ENCODE measurements around the gene SLC7A6OS. TPM values are rescaled to one million over a fixed set of nuclear protein-coding genes. Genes with fewer than 3 reads are reported as not detected.
A peak's percentile ranks its signal among the peaks of the same experiment; 100 is the strongest.

Gene SLC7A6OS
- total RNA-seq, 4 donors from 2014 or later: 8.8 to 18.1 (median 10.1) TPM

DNA sequence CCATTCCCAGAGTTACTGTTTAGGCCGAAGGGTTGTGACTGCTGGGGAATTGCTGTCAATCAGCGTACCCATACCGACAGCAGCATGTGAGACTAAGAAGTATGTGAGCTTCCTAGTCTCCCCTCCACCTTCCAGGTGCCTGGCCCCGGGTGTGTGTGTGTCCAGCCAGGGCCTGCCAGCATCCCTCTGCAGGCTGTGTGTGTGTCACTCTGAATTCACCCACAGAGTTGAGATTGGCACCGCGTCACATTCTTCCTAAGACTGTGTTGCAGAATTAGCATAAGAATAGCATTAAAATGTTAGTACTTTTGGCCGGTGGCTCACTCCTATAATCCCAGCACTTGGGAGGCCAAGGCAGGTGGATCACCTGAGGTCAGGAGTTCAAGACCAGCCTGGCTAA is 31.9 kb upstream of the SLC7A6OS start:
- TF ChIP-seq POLR2AphosphoS5 (IDR thresholded peaks at IDR 0.05): no peak
- TF ChIP-seq, protein P1, sequence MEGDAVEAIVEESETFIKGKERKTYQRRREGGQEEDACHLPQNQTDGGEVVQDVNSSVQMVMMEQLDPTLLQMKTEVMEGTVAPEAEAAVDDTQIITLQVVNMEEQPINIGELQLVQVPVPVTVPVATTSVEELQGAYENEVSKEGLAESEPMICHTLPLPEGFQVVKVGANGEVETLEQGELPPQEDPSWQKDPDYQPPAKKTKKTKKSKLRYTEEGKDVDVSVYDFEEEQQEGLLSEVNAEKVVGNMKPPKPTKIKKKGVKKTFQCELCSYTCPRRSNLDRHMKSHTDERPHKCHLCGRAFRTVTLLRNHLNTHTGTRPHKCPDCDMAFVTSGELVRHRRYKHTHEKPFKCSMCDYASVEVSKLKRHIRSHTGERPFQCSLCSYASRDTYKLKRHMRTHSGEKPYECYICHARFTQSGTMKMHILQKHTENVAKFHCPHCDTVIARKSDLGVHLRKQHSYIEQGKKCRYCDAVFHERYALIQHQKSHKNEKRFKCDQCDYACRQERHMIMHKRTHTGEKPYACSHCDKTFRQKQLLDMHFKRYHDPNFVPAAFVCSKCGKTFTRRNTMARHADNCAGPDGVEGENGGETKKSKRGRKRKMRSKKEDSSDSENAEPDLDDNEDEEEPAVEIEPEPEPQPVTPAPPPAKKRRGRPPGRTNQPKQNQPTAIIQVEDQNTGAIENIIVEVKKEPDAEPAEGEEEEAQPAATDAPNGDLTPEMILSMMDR (IDR thresholded peaks at IDR 0.05): no peak
- no peak for TF ChIP-seq POLR2A (IDR thresholded peaks at IDR 0.05)
- no peak for TF ChIP-seq EP300 (IDR thresholded peaks at IDR 0.05)
- no peak overlapping the region for H3K27ac ChIP-seq
- no peaks in the 10 kb centered on the region for H3K9me3 ChIP-seq
- H3K4me1 ChIP-seq: peaks cover 6% of the 10 kb centered on the region
- 83% methylated on average over 7 of the region's 7 CpGs for WGBS
- no peak for DNase-seq (ENCODE audit: low spot score in 2 of 2)
- no peak overlapping the region for H3K4me3 ChIP-seq
- no peaks in the 10 kb centered on the region for H3K27me3 ChIP-seq
- H3K36me3 ChIP-seq: peaks cover 92% of the 10 kb centered on the region

DNA sequence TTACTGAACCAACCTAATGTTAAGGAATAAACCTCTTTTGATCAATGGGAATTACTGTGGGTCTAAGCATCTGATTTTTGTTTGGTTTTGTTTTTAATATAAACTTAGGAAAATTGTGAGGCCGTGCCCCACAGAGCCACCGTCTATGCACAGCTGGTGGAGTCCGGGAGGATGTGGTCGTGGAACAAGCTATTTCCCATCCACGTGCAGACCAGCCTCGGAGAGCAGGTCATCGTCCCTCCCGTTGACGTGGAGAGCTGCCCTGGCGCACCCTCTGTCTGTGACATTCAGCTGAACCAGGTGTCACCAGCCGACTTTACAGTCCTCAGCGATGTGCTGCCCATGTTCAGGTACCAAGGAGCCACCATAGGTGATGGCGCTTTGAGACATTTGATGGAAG is 28.5 kb upstream of the SLC7A6OS start:
- peaks cover 12% of the 10 kb centered on the region for H3K4me1 ChIP-seq
- 95% methylated on average over 13 of the region's 13 CpGs for WGBS
- no peak for DNase-seq (ENCODE audit: low spot score in 2 of 2)
- no peak for TF ChIP-seq POLR2A (IDR thresholded peaks at IDR 0.05)
- no peak for TF ChIP-seq POLR2AphosphoS5 (IDR thresholded peaks at IDR 0.05)
- TF ChIP-seq, protein P1 (IDR thresholded peaks at IDR 0.05): no peak
- TF ChIP-seq EP300 (IDR thresholded peaks at IDR 0.05): no peak
- no peaks in the 10 kb centered on the region for H3K27me3 ChIP-seq
- no peak overlapping the region for H3K4me3 ChIP-seq
- H3K9me3 ChIP-seq: no peaks in the 10 kb centered on the region
- peaks cover 72% of the 10 kb centered on the region for H3K36me3 ChIP-seq
- H3K27ac ChIP-seq: no peak overlapping the region

DNA sequence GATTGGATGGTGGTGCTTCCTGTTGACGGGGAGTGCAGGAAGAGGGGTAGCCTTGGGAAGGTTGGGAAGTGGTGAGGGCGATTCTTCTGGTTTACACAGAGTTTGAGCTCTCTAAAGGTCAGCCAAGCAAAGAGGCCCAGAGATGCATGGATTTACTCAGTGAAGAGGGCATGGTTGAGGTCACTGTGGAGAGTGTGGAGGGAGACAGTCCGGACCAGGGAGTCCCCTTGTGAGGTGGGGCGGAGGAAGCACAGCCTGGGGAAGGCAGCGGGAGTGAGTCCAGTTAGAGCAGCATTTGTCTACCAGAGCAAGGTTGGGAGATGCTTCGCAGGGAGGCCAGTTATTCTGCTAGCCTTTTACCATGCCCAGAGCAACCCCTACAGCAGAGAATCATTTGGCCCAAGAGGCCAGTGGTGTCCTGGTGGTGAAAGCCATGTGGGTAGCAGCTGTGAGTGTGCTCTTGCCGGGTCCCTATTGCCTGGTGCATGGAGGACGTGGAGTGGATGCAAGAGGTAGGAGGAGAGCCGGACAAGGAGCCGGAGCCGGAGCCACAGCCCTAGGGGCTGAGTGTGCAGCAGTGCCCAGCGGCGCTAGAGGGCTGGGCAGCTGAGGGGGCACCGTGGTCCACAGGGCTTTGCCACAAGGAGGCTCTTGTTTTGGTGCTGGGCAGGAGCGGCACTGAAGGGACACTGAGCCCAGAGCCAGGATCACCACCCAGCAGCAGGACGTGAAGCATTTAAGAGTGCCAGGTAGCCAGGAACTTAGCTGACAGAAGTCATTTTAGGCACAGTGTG is 27.8 kb upstream of the SLC7A6OS start:
- Histone ChIP-seq H3K27ac (no peak overlapping the region), H3K27me3 (no peaks in the 10 kb centered on the region), H3K4me3 (no peak overlapping the region), H3K36me3 (peaks cover 66% of the 10 kb centered on the region), H3K9me3 (no peaks in the 10 kb centered on the region), H3K4me1 (peaks cover 17% of the 10 kb centered on the region)
- WGBS: 90% methylated on average over 16 of the region's 16 CpGs
- TF ChIP-seq EP300 (IDR thresholded peaks at IDR 0.05) (no peak), POLR2AphosphoS5 (IDR thresholded peaks at IDR 0.05) (no peak), POLR2A (IDR thresholded peaks at IDR 0.05) (no peak)
- TF ChIP-seq, protein P1 (IDR thresholded peaks at IDR 0.05): no peak
- DNase-seq (ENCODE audit: low spot score in 2 of 2): no peak

DNA sequence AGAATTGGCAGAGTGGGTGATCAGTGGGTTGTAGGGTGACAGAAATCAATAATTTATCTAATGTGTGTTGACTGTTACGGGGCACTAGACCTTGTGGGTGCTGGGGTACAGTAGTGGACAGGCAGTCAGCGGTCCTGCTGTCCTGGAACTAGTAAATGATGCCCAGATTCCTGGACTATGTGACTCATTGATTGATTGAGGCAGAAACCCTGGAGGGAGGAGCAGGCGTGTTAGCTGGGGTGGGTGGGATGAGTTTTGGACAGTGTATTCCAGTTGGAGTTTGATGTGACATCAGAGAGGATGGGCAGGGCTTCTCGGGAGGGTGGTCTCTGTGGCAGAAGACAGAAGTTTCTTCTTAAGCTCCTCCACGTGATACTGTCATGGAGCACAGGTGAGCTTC is 24.4 kb upstream of the SLC7A6OS start:
- Histone ChIP-seq H3K9me3 (no peaks in the 10 kb centered on the region), H3K4me3 (no peak overlapping the region), H3K4me1 (peaks cover 29% of the 10 kb centered on the region), H3K36me3 (peaks cover 42% of the 10 kb centered on the region), H3K27me3 (no peaks in the 10 kb centered on the region), H3K27ac (no peak overlapping the region)
- WGBS: 84% methylated on average over 5 of the region's 5 CpGs
- TF ChIP-seq, protein P1 (IDR thresholded peaks at IDR 0.05): no peak
- no peak for TF ChIP-seq POLR2AphosphoS5 (IDR thresholded peaks at IDR 0.05)
- TF ChIP-seq POLR2A (IDR thresholded peaks at IDR 0.05): no peak
- TF ChIP-seq EP300 (IDR thresholded peaks at IDR 0.05): no peak
- no peak for DNase-seq (ENCODE audit: low spot score in 2 of 2)

DNA sequence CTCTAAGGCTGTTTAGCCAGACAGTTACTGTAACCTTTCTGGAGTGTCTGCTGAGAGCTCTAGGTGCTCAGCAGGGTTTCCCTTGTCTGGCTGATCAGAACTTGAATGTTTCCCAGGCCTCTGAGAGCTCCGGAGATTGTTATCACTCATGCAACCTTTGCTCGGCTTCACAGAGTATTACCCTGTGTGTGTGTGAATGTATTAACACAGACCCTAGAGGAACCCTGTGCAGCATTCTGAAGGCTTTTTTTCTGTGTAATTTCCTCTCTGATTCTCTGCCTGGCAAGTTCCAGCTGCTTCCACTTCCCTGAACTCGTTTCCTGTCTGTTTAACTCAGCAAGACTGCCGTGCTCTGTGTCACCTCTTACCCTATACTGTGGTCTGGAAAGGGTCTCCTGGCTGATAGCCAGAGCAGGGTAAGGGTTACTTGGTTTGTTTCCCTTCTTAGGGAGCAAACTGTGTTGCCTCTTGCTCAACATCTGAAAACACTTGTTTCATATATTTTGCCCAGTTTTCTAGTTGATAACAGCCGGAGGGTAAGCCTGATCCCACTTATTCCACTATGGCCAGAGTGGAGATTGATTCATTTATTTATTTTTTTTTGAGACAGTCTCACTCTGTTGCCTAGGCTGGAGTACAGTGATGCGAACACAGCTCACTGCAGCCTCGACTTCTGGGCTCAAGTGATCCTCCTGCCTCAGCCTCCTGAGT is 21.8 kb upstream of the SLC7A6OS start:
- TF ChIP-seq POLR2A (IDR thresholded peaks at IDR 0.05) (no peak), EP300 (IDR thresholded peaks at IDR 0.05) (no peak), POLR2AphosphoS5 (IDR thresholded peaks at IDR 0.05) (no peak)
- TF ChIP-seq, protein P1 (IDR thresholded peaks at IDR 0.05): no peak
- peaks cover 16% of the 10 kb centered on the region for H3K36me3 ChIP-seq
- 59% methylated on average over 7 of the region's 7 CpGs for WGBS
- DNase-seq (ENCODE audit: low spot score in 2 of 2): no peak
- no peak overlapping the region for H3K4me3 ChIP-seq
- no peaks in the 10 kb centered on the region for H3K9me3 ChIP-seq
- H3K27ac ChIP-seq: peak overlapping the region; percentile 6
- H3K27me3 ChIP-seq: no peaks in the 10 kb centered on the region
- peaks cover 31% of the 10 kb centered on the region for H3K4me1 ChIP-seq

All from suprapubic skin (tissue), 4 donors.